Head of caudate nucleus (tissue), 42 donors: ENCODE data around the gene ZNF609.
"Not testable (repeated sequence)": the region's sequence is repeated elsewhere in the genome, so short reads cannot be mapped to it uniquely, and the experiment has no call there.

ENCODE experiments used
- DNase-seq, 42 donors: peaks; one replicate each; pipeline versions ENCODE4 v3.0.0 to v3.0.0-alpha.2; 2020 to 2021; ENCODE audit warnings: mixed read lengths in 7 of 42
- intact Hi-C: fragments of 100-400 bp; cut with DNase I; formaldehyde crosslinking; loops from one replicate; pipeline ENCODE4 v1.15.0; 2022

ZNF609 gene

DNA sequence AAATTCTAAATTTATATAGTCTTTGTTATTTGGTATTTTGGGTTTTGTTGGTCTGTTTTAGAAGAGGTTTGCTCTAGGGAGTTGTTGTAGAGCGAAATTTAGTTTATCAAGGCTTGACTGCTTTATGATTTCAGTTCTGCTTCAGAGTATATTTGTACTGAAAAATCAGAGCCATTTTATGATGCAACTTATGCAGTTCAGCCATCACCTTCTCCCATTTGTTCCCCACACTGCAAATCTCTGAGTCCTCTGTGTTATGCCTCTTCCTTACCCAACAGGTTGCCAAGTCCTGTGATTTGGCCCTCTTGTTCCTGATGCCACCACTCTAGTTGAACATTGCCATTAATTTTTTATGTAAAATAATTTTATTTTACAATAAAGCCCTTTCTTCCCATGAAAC is 140.4 kb downstream of the ZNF609 start:
- no peak for DNase-seq
- intact Hi-C loops = no loop called here

- intact Hi-C loops = no loop called here
These were observed 143.9 kb downstream of the ZNF609 start for GRCh38 chr15:64604319-64604718.

GRCh38 chr15:64607416-64607815 is 147.0 kb downstream of the ZNF609 start:
- DNase-seq, intact Hi-C loops: not testable (repeated sequence)

More at GRCh38 chr15:64604319-64604718, 143.9 kb downstream of the ZNF609 start:
- DNase-seq = no peak

GRCh38 chr15:64610257-64610919 is 150.0 kb downstream of the ZNF609 start:
- intact Hi-C loops = no loop called here
- no peak for DNase-seq

DNA sequence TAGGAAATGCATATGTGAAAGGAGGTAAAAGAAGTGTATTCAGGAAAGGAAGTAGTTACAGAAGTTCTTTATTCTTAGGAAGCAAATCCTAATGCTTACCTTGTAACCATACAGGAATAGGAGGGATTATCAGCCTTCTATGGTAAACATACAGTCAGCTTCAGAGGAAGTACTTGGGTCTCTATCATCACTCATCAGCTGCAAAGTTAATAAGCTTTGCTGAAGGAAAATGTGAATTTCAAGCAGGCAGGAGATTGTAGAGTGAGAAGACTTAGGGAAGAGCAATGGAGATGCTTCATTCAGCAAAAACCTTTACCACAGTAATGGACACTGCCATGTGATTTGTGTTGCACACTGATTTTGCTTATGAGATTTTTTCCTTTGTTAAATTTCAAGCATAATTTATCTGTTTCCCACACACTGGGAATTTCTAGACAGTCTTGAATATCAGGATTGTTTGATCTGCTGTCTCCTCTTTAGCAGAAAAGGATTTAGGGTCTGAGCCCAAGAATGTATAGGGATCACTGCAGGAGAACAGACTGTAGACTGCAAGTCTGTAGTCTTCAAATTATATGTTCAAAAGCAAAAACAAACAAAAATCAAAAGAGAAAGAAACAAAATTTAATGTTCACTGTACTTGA is 150.8 kb downstream of the ZNF609 start:
- intact Hi-C loops = no loop called here
- no peak for DNase-seq

DNA sequence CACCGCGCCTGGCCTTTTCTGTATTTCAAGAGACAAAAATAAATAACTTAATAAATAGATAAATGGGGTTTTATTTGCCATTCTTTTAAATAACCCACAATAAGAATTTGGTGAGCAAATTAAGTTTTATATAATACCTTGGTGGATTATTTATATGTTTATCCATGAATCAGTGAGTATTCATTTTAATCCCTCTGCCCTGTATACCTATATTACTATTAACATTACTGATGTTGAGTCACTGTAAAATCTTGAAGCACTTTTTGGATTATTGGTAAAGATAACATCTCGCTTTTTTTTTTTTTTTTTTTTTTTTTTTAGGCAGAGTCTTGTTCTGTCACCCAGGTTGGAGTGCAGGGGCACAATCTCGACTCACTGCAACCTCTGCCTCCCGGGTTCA is 154.1 kb downstream of the ZNF609 start:
- intact Hi-C loops = no loop called here
- no peak for DNase-seq

- DNase-seq = no peak
- intact Hi-C loops = no loop called here
These were observed 157.3 kb downstream of the ZNF609 start for GRCh38 chr15:64617727-64618126.

GRCh38 chr15:64618138-64618537 is 157.8 kb downstream of the ZNF609 start:
- intact Hi-C loops = no loop called here

DNA sequence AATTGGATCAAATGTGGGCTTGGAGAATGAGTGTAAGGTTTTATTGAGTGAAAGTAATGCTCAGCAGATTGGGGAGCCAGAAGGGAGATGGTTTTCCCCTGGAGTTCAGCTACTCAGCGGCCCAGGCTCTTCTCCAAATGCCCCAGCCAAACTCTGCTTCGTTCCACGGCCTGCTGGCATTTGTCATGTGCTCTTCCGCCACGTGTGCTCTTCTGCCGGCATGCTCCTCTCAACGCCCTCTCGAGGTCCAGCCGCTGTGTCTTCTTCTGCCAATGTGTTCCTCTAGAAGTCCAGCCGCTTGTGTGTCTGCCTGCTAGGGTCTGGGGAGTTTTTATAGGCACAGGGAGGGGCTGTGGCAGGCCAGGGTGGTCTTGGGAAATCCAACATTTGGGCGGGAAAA is 158.2 kb downstream of the ZNF609 start:
- DNase-seq = peak in 2 of 42 donors; percentile 15 to 16
- intact Hi-C loops = no loop called here

More at GRCh38 chr15:64618138-64618537, 157.8 kb downstream of the ZNF609 start:
- DNase-seq = no peak

DNA sequence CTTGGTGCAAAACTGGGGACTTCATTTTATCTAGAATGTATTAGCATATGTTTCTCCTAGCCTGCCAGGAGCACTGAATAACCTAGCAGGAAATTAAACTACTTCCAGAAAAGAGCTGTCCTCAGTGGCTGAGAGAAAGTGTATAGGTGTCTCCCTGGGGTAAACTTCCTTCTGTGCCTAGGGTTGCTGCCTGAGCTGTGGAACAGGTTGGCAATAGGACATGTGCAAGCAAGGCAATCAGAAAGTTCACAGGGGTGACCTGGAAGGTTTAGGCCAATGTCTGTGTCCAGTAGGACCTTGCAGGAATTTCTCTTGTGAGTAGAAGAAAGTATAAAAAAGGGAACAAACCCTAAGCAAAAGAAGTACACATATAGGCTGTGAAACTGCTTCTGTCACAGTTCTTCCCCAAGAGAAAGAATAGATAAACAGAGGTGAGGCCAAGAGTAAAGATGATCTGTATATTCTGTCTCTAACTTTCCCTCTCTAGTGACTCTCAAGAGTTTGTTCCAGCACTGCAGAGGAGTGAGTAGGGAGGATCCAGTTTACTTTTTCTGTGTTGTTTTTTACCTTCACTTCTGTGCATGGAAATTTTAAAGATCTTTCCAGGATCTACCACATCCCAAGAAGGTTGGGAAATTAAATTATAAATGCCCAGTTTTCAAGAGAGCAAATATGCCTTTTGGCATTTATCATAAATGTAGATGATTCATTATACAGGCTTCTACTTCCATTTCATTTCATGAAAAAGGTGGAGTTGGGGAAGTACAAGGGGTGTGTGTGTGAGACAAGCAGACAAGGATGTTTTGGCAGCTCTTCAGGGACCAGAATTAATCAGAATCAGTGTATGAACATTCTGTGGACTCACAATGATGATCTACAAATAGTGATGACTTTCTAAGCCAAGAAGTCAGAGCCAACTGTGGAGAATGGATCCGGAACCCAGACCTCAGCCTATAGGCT is 159.8 kb downstream of the ZNF609 start:
- no peak for DNase-seq
- intact Hi-C loops = no loop called here

DNA sequence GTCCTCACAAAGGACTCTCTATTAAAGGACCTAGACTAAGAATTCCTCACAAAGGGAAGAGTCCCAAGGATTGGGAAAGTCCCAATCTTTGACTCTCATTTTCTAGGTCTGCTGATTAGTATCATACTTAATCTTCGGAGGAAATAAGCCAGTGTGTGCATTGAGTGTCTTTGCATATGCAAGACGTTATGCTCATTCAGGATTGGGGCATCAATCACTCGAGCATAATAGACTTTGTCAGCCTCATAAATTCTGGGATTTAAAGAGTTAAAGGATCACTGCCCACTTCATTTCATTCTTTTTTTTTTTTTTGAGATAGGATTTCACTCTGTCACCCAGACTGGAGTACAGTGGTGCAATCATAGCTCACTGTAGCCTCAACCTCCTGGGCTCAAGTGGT is 160.7 kb downstream of the ZNF609 start:
- DNase-seq = no peak

DNA sequence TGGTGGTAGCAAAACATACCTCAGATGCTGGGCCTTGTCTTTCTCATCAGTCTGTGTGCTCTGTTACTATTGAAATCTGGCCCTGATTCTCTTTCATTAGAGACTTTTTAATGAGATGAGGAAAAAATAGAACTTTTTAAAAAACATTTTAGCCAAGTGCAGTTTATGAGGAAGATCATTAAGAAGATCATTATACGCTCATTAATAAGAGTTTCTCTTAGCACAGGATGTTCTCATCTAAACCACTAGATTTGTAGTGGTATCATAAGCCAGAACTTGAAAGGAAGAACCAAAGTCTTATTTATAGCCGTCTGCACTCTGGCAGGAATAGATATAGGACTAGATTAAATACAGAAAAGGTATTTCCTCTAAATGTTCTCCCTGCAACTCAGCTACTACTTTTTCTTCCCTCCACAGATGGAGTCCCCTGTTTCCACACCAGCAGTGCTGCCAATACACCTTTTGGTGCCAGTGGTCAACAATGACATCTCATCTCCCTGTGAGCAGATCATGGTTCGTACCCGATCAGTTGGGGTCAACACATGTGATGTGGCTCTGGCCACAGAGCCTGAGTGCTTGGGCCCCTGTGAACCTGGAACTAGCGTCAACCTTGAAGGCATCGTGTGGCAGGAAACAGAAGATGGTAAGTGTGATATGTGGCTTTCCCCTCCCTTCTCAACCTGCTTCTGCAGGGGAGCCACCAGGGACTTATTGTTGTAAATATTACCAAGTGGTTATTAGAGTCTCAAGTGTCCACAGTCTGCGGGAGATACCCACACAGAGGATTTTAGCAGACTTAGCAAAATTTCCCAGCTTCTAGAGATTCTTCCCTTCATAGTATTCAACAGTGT is 162.3 kb downstream of the ZNF609 start:
- no peak for DNase-seq
- intact Hi-C loops = no loop called here

More for the DNA sequence above, 160.7 kb downstream of the ZNF609 start:
- intact Hi-C loops = no loop called here

DNA sequence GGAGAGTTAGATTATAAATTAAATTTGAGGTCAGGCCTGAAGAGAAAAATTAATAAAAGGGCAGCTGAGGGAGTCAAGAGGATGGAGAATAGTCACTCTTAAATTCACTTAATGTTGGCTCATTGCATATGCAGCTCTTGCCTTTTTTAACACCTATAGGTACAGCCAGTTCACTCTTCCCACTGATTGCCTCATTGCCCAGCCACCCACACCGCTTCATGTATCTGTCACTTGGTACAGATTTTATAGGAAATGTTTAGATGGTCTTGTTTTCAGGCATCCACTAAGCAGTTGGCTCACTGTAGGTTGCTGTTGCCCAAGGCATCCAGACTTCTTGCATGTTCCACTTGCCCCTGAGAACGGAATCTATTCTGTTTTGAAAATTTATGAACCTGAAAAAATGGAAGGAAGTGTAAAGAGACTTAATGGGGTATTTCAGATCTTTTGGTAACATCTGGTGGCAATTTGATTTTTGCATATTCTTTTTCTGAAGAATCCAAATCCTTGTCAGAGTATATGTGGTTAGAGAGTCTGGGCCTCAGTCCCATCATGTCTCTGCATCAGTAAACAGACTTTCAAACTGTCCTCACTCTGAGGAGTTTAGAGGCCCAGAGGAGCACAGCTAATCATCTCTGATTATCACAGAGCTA is 163.1 kb downstream of the ZNF609 start:
- intact Hi-C loops = no loop called here
- DNase-seq = peak in 6 of 42 donors; percentile 8 to 51 (median 26)

- no peak for DNase-seq
- intact Hi-C loops = no loop called here
These were observed 163.9 kb downstream of the ZNF609 start for GRCh38 chr15:64624242-64624641.

DNA sequence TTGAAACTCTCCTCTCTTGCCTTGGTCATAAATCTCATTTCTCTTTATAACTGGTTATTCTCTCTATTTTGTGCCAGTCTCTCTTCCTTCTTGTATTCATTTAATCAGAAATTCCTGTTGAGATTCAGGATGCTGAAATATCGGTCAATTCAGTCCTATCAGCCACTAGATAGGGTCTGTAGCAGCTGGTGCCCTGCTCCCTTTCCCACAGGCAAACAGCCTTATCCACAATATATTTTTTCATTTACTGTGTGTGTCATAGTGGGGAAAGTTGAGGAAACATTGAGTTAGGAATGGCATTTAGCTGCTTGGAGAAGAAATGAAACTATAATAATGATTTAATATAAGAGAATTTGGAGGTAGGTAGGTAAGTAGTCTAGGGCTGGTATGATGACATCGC is 168.7 kb downstream of the ZNF609 start:
- no peak for DNase-seq
- intact Hi-C loops = no loop called here

- DNase-seq = no peak
- intact Hi-C loops = no loop called here
These were observed 170.2 kb downstream of the ZNF609 start for GRCh38 chr15:64630396-64631107.

- intact Hi-C loops, DNase-seq: not testable (repeated sequence)
These were observed 172.3 kb downstream of the ZNF609 start for GRCh38 chr15:64632639-64633038.

DNA sequence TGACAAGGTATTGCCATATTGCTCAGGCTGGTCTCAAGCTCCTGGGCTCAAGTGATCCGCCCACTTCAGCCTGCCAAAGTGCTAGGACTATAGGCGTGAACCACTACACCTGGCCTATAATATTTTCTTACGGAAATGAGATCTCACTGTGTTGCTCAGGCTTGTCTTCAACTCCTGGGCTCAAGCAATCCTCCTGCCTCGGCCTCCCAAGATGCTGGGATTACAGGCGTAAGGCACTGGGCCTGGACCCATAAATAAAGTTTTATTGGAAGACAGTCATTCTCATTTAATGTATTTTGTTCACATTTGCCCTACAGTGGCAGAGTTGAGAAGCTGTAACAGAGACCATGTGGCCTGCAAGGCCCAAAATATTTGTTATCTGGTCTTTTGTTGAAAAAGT is 173.0 kb downstream of the ZNF609 start:
- intact Hi-C loops = no loop called here

More for the DNA sequence above, 173.0 kb downstream of the ZNF609 start:
- DNase-seq = no peak
